Common myeloid progenitor, CD34-positive (primary cell): ENCODE data around the gene TRIM14.

Experiments
- CTCF ChIA-PET: fragments of 350-600 bp; sonication (Branson Sonifier 250); formaldehyde crosslinking; loops from one replicate; lab custom pipeline; 2021; ENCODE audit warnings: antibody characterized with exemption; lab: Charles Lee
- POLR2A ChIA-PET: fragments of 350-600 bp; sonication (Branson Sonifier 250); formaldehyde crosslinking; loops from one replicate; lab custom pipeline; 2021; ENCODE audit warnings: antibody characterized with exemption; lab: Charles Lee
- DNase-seq, 3 donors: peaks; one replicate each; pipeline versions ENCODE4 v3.0.0 to v3.0.0-alpha.2; 2013
- H3K27ac ChIP-seq, 2 experiments: 1 replicate in 1 of 2; 2 replicates in 1 of 2; pipeline ENCODE4 v1.7.0; 2013; ENCODE audit warnings: inconsistent platforms in 2 of 2, low read length in 2 of 2, mild to moderate bottlenecking in 2 of 2, low read depth in 1 of 2, moderate library complexity in 1 of 2; ENCODE audit not compliant: severe bottlenecking in 2 of 2, insufficient read depth in 1 of 2, poor library complexity in 1 of 2
- H3K27me3 ChIP-seq, 5 experiments: replicated peaks in 2 of 5; 1 replicate in 3 of 5; 2 replicates in 2 of 5; pipeline versions ENCODE4 v1.6.1 to v1.7.0; 2013; ENCODE audit warnings: low read length in 4 of 5, mild to moderate bottlenecking in 2 of 5, moderate library complexity in 2 of 5, inconsistent platforms in 1 of 5; ENCODE audit not compliant: insufficient read depth in 5 of 5, control insufficient read depth in 4 of 5
- H3K36me3 ChIP-seq, 4 experiments: 1 replicate in 2 of 4; 2 replicates in 2 of 4; pipeline versions ENCODE4 v1.6.1 to v1.7.0; 2013; ENCODE audit warnings: low read length in 3 of 4, control low read depth in 1 of 4, mild to moderate bottlenecking in 1 of 4; ENCODE audit not compliant: control insufficient read depth in 4 of 4, insufficient read depth in 4 of 4
- H3K4me1 ChIP-seq, 4 experiments: 1 replicate in 3 of 4; 2 replicates in 1 of 4; pipeline versions ENCODE4 v1.6.1 to v1.7.1; 2013; ENCODE audit warnings: low read length in 3 of 4, mild to moderate bottlenecking in 3 of 4, control low read depth in 1 of 4, inconsistent platforms in 1 of 4, moderate library complexity in 1 of 4; ENCODE audit not compliant: control insufficient read depth in 4 of 4, insufficient read depth in 4 of 4; ENCODE audit errors: control extremely low read depth in 1 of 4
- H3K4me3 ChIP-seq, 7 experiments: 1 replicate in 4 of 7; 2 replicates in 3 of 7; pipeline versions ENCODE4 v1.5.1 to v1.7.0; 2013; ENCODE audit warnings: mild to moderate bottlenecking in 7 of 7, low read length in 6 of 7, moderate library complexity in 6 of 7, inconsistent platforms in 2 of 7, low read depth in 2 of 7, control low read depth in 1 of 7; ENCODE audit not compliant: insufficient read depth in 4 of 7, control insufficient read depth in 1 of 7; ENCODE audit errors: extremely low read depth in 1 of 7
- H3K9me3 ChIP-seq, 5 experiments: 1 replicate in 4 of 5; 2 replicates in 1 of 5; pipeline versions ENCODE4 v1.6.1 to v1.7.1; 2013; ENCODE audit warnings: low read length in 4 of 5, mild to moderate bottlenecking in 2 of 5, inconsistent platforms in 1 of 5, low read depth in 1 of 5, moderate library complexity in 1 of 5; ENCODE audit not compliant: control insufficient read depth in 4 of 5, insufficient read depth in 2 of 5; ENCODE audit errors: control extremely low read depth in 1 of 5
- WGBS: methylation state at CpG from one replicate; pipeline ENCODE4 v1.1.5; 2013; ENCODE audit not compliant: insufficient coverage; 5-methylcytosine and 5-hydroxymethylcytosine counted together

TRIM14 gene

DNA sequence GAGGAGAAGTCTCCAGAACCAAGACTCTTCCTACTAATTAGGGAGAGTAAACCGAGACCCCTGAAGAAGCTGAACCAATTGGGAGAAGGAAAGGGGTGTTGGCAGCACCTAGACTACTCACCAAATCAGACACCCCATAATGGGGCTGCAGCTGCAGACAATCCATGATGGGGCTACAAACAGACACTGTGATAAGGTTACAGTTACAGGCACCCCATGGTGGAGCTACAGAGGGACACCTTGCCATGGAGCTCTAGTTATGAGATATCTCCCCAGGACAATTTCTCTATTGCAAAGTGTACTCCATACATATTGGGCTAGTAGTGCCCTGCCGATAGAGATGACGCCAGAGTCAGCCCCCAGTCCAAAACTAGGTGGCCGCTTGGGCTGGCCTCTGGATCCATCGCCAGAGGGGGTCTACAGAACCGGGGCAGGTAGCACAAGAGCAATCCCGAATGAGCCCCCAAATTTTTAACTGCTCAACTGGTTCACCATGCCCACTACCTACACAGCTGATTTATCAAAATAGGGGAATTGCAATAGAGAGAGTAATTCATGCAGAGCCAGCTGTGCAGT lies 64.6 kb downstream of the TRIM14 start:
- ChIA-PET CTCF (interaction anchor here (0.9 to 2.0 kb wide), 4 partner anchors 9 to 19 kb away, joined by 3 to 8 read pairs (median 4); no protein-coding TSS in a partner anchor), POLR2A (no interaction called here)
- Histone ChIP-seq H3K27ac (no peak overlapping the region), H3K4me3 (no peak overlapping the region), H3K27me3 (no peaks in the 10 kb centered on the region), H3K36me3 (peaks cover 4 to 29% (median 8%) of the 10 kb centered on the region in 4 experiments), H3K4me1 (peaks cover 3 to 42% (median 27%) of the 10 kb centered on the region in 4 experiments), H3K9me3 (no peaks in the 10 kb centered on the region)
- WGBS, result 98% methylated on average over 6 of the region's 7 CpGs
- no peak for DNase-seq

DNA sequence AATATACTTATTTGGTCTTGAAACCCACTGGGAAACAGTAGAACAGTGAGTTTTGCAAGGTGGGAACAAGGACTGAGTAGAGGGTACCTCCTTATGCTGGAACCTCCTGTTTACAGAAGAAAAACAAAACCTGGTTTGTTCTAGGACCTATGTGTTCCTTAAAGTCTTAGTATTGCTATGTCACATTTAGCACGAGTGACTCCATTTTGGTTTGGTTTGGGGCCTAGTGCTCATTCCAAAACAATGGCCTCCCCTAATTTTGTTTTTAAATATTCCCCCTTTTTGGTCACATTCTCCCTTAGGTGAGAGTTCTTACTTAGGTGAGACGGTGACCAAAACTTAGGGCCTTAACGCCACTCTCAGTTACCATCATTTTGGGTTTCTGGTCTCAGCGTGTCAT lies 68.7 kb downstream of the TRIM14 start:
- 91% methylated on average over 4 of the region's 4 CpGs for WGBS
- CTCF ChIA-PET, result interaction anchor here (1.3 to 2.1 kb wide), 3 partner anchors 16 to 128 kb away, joined by 3 to 7 read pairs (median 4); partner anchors contain the start of gene TRMO
- POLR2A ChIA-PET, result no interaction called here

GRCh38 chr9:98049288-98050072 lies 69.5 kb downstream of the TRIM14 start:
- Histone ChIP-seq H3K27me3 (no peaks in the 10 kb centered on the region), H3K4me3 (peak overlapping the region in 3 of 7 experiments; percentile 1 to 50 (median 9)), H3K27ac (peak overlapping the region in 1 of 2 experiments; percentile 35), H3K36me3 (peaks cover 4 to 23% (median 9%) of the 10 kb centered on the region in 4 experiments), H3K9me3 (no peaks in the 10 kb centered on the region), H3K4me1 (peaks cover 19 to 66% (median 51%) of the 10 kb centered on the region in 4 experiments)
- WGBS, result 8% methylated on average over 1 of the region's 1 CpG
- peak; percentile 61 to 92 (median 87) for DNase-seq
- ChIA-PET CTCF (interaction anchor here (1.3 to 2.8 kb wide), 4 partner anchors 12 to 127 kb away, joined by 3 to 11 read pairs (median 6); partner anchors contain the start of gene TRMO), POLR2A (no interaction called here)

More for the DNA sequence above, 68.7 kb downstream of the TRIM14 start:
- Histone ChIP-seq H3K9me3 (no peaks in the 10 kb centered on the region), H3K4me3 (no peak overlapping the region), H3K27me3 (no peaks in the 10 kb centered on the region), H3K27ac (peak overlapping the region in 1 of 2 experiments; percentile 35), H3K36me3 (peaks cover 4 to 23% (median 9%) of the 10 kb centered on the region in 4 experiments), H3K4me1 (peaks cover 19 to 60% (median 45%) of the 10 kb centered on the region in 4 experiments)
- no peak for DNase-seq

DNA sequence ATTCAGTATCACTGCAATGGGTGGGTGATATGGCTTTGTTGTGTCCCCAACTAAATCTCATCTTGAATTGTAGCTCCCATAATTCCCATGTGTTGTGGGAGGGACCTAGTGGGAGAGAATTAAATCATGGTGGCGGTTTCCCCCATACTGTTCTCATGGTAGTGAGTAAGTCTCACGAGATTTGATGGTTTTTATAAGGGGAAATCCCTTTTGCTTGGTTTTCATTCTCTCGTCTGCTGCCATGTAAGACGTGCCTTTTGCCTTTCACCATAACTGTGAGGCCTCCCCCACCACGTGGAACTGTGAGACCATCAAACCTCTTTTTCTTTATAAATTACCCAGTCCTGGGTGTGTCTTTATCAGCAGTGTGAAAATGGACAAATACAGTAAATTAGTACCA lies 72.0 kb downstream of the TRIM14 start:
- peaks cover 19 to 71% (median 54%) of the 10 kb centered on the region in 4 experiments for H3K4me1 ChIP-seq
- WGBS, result no CpG with 5 or more reads among the region's 5 CpGs
- H3K36me3 ChIP-seq, result peaks cover 0 to 4% (median 2%) of the 10 kb centered on the region in 4 experiments
- POLR2A ChIA-PET, result no interaction called here
- peak overlapping the region in 1 of 2 experiments; percentile 12 for H3K27ac ChIP-seq
- H3K4me3 ChIP-seq, result peak overlapping the region in 3 of 7 experiments; percentile 52 to 79 (median 75)
- CTCF ChIA-PET, result interaction anchor here (0.8 to 2.8 kb wide), 3 partner anchors 9 to 28 kb away, joined by 3 to 11 read pairs (median 9); partner anchors contain the start of gene NANS
- peak in 1 of 3 donors; percentile 17 for DNase-seq
- H3K27me3 ChIP-seq, result no peaks in the 10 kb centered on the region
- H3K9me3 ChIP-seq, result no peaks in the 10 kb centered on the region

GRCh38 chr9:98046180-98046543 lies 72.9 kb downstream of the TRIM14 start:
- 83% methylated on average over 3 of the region's 9 CpGs for WGBS
- Histone ChIP-seq H3K27me3 (no peaks in the 10 kb centered on the region), H3K4me3 (peak overlapping the region in 6 of 7 experiments; percentile 51 to 79 (median 70)), H3K4me1 (peaks cover 19 to 66% (median 54%) of the 10 kb centered on the region in 4 experiments), H3K27ac (peak overlapping the region in 1 of 2 experiments; percentile 71), H3K9me3 (no peaks in the 10 kb centered on the region), H3K36me3 (peaks cover 0 to 2% (median 0%) of the 10 kb centered on the region in 4 experiments)
- ChIA-PET CTCF (interaction anchor here (0.9 to 3.1 kb wide), 6 partner anchors 8 to 60 kb away, joined by 3 to 24 read pairs (median 6); no protein-coding TSS in a partner anchor), POLR2A (interaction anchor here (1.1 to 1.7 kb wide), 2 partner anchors 11 to 18 kb away, joined by 4 to 9 read pairs; partner anchors contain the start of gene NANS)
- DNase-seq, result no peak

- Histone ChIP-seq H3K36me3 (peaks cover 0 to 2% (median 0%) of the 10 kb centered on the region in 4 experiments), H3K27me3 (no peaks in the 10 kb centered on the region), H3K4me1 (peaks cover 19 to 60% (median 52%) of the 10 kb centered on the region in 4 experiments), H3K9me3 (no peaks in the 10 kb centered on the region), H3K27ac (peak overlapping the region; percentile 47 to 71), H3K4me3 (peak overlapping the region in 6 of 7 experiments; percentile 51 to 79 (median 70))
- CTCF ChIA-PET, result interaction anchor here (0.6 to 3.1 kb wide), 16 partner anchors 9 to 208 kb away, joined by 3 to 24 read pairs (median 4); partner anchors contain the start of genes NANS and TRMO
- POLR2A ChIA-PET, result interaction anchor here (0.6 to 1.7 kb wide), 4 partner anchors 11 to 124 kb away, joined by 4 to 9 read pairs (median 6); partner anchors contain the start of genes NANS and TRMO
- 30% methylated on average over 5 of the region's 6 CpGs for WGBS
- peak; percentile 88 to 96 (median 94) for DNase-seq
Observed at GRCh38 chr9:98045234-98046179, 73.5 kb downstream of the TRIM14 start.
